HG03442 (cell line): ENCODE results near the gene CHRNA1.
A peak's percentile ranks its signal among the peaks of the same experiment; 100 is the strongest.

ENCODE experiments used
- ATAC-seq: cut with Tn5 transposase; IDR thresholded peaks from one replicate; pipeline ENCODE4 v1.9.1; 2021; ENCODE audit warnings: mild to moderate bottlenecking, moderate library complexity; ENCODE audit not compliant: unreplicated experiment

CHRNA1 gene

DNA sequence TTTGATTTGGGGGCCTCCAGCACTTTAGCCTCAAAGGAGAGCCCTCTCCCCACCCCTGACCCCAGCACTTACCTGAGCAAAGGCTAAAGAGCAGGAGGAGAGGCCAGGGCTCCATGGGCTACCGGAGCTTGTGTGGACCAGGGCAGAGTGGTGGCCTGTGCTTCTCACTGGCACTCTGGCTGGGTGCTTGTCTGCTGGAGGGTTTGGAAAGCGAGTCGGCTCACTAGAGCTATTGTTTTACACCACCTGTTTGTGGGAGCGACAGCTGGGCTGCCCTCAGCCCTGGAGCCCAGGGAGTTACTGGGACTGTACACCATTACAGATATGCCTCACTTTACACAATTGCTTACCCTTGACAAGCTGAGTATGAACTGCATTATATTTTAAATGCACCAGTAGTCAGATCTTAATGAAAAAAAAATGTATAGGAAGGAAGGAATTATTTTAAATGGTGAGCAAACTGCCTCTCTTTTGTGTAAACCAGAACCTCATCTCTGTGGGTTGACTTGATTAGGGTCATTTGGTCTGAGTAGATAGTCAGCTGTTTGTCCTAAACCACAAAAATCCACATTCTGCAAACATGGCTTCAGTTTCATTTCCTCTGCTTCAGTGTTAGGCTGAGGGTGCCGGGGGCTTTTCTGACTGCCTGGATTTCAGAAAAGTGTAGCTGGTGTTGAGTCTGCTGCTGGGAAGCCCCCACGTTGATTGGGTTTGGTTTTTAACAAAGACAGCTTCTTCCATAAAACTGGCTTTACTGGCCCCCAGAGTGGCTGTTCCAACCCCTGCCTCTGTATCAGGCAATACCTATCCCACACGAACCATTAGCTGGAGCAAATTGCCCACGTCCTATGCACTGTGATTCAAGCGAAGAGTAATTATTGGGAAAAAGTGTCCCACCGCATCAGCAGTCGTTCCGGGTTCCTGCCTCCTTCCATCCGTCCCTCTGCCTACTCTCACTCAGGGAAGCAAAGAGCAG lies at the start of gene CHRNA1:
TSS of gene CHRNA1 (minus strand) at position 193 of the 976 bp plus-strand sequence. CDS start at position 115, 78 bp downstream.
- peak; percentile 91 for ATAC-seq

DNA sequence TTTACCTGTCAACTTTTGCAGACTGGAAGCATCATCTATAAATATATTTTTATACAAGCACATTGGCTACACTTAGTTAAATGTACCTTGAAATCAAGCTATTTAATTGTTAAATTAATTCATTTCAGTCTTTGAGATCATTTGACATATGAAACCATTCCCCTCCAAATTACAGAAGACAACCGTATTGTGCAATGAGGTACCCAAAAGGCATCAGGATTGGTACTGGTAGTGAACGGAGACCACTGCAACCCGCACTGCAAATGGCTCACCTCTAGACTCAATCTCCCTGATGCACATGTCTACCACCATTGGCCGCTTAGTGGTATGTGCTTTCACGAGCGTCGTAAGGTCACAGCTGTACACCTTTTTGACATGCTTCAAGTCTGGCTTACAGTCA lies 47.8 kb upstream of the CHRNA1 start:
- ATAC-seq = no peak

DNA sequence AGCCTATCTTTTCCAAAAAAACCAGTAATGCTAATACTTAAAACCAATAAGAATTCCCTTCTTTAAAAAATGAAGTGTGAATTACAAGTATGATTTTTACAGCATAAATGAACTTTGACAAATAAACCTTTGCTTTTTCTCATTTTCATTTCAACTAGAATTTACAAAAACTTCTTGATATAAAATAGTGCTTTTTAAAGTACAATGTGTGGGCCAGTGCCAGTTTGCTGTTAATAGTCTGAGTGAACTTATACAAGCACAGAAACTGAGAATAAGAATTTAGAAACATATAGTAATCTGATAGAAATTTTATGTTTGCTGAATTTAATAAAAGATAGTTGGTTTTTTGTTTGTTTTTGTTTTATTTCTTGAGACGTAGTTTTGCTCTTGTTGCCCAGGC lies 43.7 kb upstream of the CHRNA1 start:
- no peak for ATAC-seq

DNA sequence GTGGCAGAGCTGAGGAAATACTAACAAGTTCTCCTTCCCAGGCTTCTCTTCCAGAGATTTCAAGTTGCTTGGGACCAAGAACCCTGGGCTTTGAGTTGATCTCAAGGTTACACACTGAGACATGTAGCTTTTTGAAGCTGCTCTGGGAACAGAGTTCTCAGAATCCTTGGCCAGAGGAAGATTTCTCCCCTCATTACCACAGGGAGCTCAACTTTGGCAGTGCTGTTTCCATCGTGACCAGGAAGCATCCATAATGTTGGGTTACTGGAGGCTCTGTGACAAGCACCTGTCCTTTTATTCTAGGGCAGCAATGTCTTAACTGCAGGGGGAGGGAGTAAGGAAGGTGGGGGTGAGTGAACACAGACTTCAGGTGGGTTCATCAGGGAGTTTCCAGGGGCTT lies 41.5 kb upstream of the CHRNA1 start:
- ATAC-seq = no peak

DNA sequence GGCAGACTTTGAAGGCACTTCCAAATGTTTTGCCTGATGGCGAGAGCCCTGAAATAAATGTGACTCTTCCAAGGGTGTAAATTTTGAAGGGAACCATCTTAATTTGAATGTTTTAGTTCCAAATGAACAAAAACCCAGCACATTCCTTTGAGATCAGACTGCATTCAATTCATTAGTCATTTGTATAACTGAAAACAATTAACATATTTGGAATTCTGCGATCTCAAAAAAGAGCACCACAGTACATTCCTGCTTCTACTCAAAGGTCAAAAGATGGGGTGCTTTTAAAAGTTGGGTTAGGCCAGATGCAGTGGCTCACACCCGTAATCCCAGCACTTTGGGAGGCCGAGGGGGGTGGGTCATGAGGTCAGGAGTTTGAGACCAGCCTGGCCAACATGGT lies 38.2 kb upstream of the CHRNA1 start:
- no peak for ATAC-seq

DNA sequence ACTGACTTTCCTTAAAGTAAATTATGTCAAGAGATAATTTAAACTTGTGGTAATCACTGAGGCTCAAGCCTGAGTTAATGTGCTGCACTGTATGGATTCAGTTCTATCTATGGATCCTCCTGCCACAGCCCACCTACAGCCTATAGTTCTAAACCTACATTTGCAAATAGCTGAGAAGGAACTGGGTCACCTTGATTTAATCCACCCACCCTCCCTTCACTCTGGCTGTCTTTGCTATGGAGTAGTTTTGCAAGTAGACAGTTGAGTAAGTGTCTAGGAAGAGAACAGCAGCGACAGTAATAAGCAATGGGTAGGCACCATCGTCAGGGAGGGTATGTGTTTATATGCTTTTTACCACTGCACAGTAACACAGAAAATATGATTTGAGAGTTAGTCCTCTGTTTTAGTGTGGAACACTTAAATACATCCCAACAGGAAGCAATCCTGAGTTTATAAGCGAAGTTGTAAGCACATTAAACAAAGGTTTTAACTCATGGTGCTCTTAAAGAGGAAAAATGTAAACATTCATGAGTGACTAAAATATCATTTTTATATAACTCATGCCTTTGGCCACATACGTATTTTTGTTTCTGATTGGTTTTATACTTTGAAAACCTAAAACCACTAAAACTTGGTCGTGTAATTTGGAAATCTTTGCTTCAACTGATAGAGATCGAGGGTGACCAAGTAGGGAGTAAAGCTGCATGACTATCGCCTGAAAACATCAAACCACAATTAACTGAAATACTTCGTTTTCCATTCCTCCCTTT lies 36.3 kb upstream of the CHRNA1 start:
- no peak for ATAC-seq

DNA sequence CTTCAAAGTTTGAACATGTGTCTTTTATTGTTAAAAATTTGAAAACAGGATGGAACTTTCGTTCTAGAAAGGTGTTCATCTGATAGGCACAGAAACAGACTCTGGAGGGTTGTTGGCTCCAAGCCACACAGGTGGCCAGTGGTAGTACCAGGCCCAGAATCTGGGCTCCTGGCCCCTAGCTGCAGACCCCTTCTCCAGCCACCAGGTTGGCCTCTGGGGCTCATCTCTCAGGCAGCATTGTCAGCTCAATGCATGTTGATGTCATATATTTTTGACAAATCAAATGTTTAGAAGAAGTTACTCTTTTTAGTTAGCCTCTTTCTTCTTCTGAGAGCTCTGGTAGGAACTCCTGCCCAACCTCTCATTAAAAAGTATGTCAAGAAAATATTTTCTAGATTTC lies 34.5 kb upstream of the CHRNA1 start:
- ATAC-seq = no peak

DNA sequence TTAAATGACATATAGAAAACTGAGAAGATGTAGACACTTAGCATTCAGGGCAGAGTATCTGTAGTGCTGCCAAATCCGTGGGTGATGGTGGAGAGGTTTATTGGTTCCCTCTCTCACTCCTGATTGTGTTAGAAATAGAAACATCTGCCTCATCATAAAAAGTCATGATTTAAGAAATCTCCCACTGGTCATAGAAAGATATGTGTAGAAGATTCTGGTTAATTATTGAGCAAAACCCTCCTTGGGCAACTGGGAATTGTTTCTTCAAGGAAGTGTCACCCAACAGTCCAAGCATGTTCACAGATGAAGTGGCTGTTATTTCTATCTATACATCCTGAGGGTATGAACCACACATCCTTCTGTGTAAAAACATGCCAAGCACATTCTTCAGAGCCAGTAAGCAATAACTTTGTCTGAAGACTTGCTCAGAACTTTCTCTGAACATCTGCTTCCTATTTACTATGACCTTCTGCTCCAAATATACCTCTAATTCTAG lies 33.6 kb upstream of the CHRNA1 start:
- no peak for ATAC-seq

DNA sequence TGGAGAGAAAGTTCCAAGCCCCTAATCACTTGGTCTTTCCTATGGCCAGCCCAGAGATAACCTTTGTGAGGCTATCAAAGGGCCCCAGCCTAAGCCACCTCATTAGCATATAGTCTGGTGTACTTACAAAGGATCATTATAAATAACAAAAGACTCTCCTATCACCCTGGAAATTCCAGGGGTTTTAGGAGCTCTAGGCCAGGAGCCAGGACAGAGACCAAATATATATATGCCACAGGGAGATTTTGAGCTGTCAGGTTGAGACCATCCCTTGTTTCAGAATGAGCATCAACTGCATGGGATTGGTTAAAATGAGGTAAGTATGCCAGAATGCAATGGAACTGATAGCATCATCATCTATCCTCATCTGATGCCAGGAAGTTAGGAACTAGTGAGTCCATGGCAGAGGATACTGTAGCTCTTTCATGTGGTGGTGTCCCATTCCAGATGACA lies 32.1 kb upstream of the CHRNA1 start:
- ATAC-seq = no peak

DNA sequence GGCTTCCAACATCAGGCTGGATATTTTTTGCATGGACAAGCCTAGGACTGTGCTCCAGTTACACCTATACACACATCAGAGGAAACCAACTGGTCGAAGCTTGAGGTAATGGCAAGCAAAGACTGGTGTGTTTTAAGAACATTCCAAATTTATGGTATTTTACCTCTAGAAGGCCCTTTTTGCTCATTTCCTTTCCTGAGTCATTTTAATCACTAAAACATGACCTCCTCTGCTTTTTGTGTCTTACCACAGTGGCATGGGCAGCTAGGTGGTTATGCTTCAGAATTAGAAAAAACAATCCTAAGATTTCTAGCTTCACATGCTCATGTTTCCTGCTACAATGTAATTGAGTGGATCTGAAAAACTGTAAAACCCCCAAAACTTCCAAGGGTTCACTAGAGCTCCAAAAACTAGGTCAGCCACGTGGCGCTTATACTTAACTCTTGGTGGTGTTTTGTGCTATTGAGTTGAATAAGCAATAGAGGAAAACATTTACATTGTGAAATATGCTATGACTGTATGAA lies 30.6 kb upstream of the CHRNA1 start:
- no peak for ATAC-seq

DNA sequence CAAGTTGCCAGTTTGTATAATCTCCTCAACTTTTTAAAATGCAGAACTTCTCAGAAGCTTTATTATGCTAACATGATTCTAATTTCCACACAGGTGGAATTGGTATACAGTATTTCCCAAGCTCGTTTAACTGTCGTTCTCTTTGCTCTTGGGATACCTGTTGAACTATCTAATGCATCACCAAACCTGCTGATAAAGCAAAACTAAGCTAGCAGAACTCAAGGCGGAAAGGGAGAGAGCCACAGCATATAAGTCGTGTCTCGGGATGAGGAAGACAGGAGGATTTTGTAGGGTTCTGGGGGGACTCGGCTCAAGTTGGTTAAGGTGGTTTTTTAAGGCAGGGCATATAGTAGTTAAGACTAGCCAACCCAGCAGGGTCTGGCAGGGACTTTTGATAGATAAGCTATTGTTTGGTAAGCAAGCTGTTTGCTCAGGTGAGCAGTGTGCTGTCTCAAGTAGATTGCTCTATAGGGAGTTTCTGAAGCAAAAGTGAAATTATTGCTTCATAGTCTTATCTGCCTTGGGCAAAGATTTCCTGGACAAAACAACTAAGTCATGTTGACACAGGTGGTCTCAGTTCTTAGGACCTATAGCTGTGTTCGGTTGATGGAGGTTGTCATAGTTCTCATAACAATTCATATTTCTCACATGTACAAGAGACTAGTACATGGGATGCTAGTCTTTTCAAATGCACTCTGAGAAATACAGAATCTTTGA lies 28.2 kb upstream of the CHRNA1 start:
- ATAC-seq = no peak

DNA sequence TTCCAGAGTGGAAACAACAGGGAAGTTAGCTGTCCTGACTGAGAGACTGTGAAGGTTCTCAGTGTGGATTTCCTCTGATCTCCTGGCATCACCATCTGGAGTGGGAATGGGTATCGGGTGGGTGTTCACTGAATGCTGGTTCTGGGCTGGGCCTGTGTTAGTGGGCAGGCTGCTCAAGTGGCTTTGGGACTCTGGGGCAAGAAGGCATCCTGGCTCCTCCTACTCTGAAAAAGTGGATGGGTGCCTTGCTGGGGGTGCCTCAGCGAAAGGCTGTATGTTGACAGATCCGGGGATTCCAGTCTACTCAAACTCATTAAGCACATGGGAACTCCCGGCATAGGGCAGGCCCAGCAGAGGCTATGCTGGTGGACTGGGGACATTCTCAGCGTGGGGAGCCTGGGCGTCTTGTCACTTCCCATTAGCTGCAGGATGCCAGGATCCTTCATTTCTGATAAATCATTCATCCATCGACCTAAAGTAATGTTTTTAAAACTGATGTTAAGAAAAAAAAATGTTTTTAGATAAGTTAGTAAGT lies 27.5 kb upstream of the CHRNA1 start:
- ATAC-seq = no peak

DNA sequence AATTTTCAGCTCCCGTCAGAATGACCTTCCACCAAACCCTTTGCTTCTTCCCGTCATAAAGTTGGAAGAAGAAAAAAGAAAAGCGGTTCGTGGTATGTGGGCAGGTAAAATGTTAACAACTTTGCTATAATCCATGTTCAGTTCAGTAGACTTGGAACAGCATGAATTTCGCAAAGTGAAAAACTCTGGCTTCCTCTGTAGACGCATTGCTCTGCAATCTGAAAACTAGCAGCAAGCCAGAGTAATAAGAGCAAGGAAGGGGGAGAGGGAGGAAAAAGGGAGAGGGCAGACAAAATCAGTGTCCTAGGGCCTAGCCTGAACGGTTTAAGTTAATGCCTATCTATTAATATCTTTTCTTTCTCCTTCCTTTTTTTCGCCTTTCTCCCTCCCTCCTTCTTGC lies 26.7 kb upstream of the CHRNA1 start:
- ATAC-seq = no peak

DNA sequence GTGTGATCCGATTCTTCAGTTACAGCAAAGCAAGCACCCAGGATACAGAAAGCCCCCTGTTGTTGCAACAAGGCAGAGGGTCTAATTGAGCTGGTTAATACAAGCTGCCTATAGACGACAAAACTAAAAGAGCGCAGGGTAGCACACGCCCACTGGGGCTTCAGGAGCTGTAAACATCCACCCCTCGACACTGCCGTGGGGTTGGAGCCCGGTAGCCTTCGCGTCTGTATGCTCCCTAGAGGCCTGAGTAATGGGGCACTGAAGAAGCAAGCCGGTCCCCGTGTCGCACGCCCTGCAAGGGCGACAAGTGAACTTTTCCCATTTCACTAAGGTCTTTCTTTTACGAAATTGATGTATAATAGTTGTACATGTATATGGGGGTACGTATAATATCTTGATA lies 24.7 kb upstream of the CHRNA1 start:
- no peak for ATAC-seq

DNA sequence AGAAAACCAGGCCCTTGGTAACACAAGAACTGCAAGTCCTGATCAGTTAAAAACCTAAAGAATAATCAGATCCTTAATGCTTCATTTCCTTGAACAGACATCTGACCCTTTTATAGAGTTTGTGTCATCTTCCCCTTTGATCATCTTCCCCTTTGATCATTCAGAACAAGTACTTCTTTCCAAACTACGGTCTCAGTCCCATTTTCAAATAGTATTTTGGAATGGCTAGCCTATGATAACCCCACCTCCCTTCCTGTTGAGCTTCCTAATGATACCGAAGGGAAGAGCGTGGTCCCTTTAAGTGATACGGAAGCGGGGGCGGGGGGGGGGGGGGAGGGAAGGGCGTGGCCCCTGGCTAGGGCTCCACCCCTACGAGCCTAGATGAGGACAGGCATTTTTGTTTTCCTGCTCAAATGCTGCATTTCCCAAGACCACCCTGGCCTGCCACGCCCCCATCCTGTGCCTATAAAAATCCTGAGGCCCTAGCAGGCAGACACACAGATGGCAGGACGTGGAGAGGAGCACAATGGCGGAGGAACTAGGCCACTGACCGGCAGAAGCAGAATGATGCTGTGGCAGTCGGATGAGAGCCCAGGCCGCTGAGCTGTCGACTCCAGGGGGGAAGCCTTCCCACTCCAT lies 24.1 kb upstream of the CHRNA1 start:
- no peak for ATAC-seq

DNA sequence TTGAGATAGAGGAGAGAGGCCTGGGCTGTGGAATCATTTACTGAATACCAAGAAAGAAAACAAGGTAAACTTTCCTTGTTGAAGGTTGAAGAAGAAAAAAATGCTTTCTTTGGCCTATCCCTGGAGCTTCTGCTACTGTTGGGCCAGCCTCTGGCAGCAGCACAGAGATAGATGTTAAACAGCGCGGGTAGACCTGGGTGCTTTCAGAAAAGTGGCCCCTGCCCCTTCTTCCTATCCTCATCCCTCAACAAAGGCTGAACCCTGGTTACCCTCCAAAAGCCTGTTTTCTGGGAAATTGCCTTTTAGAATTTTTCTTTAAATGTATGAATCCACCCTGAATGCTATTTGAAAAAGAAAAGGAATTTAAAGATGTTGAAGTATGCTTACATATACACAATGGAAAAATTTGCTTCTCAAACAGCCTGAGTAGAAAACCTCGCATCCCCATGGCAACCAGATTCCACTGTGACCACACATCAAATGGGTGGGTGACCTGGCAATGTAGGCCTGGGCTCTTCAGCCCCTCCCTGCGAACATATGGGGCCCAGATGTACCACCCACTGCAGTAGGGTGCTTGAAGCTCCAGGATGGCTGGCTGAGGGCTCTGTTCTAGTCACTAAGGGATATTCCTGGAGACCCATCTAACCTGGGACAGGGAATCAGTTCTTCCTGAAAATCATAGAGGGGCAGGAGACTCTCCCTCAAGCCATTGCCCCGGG lies 23.4 kb upstream of the CHRNA1 start:
- no peak for ATAC-seq

DNA sequence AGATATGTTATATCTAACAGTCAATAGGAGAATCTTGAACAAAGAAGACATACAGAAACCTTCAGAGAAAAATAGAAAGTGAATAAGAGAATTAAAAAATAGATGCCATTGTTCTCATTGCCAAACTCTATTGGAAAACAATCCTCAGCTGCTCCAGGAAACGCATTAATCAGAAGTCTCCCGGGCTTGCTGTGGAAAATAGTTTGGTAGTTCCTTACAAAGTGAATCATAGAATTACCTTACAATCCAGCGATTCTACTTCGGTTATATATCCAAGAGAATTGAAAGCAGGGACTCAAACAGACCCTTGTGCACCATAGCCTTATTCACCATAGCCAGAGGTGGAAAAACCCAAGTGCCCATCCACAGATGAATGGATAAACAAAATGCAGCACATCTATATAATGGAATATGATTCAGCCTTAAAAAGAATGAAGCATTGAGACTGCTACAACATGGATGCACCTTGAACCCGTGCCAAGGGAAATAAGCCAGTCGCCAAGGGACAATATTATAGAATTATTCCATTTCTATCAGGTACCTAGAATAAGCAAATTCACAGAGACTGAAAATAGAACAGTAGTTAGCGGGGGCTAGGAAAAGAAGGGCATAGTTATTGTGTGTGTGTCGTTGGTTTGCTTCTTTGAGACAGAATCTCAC lies 21.9 kb upstream of the CHRNA1 start:
- ATAC-seq = no peak

DNA sequence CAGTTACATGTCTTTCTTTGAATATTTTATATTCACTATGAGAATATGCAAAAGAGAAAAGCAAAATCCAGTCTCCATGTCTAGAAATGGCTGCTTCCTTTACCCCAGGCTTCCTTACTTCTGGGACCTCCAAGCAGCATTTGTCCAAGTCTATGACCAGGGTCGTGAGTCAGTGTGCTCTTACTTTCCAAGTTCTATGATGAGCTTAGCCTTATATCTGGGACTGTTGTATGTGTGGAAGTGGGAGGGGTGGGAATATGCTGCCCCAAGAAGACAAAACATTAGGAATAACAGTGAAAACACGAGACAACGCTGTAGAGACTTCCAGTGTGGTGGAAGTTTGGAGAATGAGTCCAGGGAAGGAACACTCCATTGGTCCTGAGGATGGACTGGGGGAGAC lies 21.2 kb upstream of the CHRNA1 start:
- no peak for ATAC-seq

DNA sequence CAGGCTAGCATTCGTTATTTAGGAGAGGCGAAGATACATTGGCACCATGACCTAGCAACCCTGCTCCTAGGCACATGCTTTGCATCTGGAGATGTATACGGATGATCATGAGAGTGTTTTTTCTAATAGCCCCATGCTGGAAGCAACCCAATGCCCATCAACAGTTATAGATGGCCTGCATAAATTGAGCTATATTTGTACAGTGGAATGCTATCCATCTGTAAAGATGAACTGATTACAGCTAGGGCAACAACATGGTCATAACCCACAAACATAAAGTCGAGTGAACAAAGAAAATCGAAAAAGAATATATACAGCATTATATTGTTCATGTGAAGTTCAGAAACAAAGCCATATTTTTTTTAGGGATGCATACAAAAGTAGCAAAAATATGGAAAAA lies 20.6 kb upstream of the CHRNA1 start:
- no peak for ATAC-seq
